Mononuclear cell (primary cell): Measurements from ENCODE around the gene SLK. TPM values are rescaled to one million over a fixed set of nuclear protein-coding genes. Genes with fewer than 3 reads are reported as not detected.

Source experiments
- H3K27me3 ChIP-seq: 2 replicates; pipeline ENCODE4 v1.6.0; 2011; ENCODE audit warnings: low read length, control low read depth; ENCODE audit not compliant: insufficient read depth
- H3K4me1 ChIP-seq: 2 replicates; pipeline ENCODE4 v1.5.1; 2011; ENCODE audit warnings: mild to moderate bottlenecking, low read length, control low read depth; ENCODE audit not compliant: insufficient read depth
- H3K4me3 ChIP-seq: 2 replicates; pipeline ENCODE4 v1.5.1; 2011; ENCODE audit warnings: mild to moderate bottlenecking, low read length, moderate library complexity
- H3K9me3 ChIP-seq: 2 replicates; pipeline ENCODE4 v1.5.1; 2011; ENCODE audit warnings: low read depth, mild to moderate bottlenecking, control low read depth, low read length
- total RNA-seq: library from RNA; depleted of rRNA; stranded (reverse); fragments of >200 nt; gene quantifications from one replicate; pipeline ENCODE4 v1.2.3, GENCODE V29; 2012

The SLK gene
- total RNA-seq, 1 donor = 75.2 TPM

GRCh38 chr10:104028823-104029520 lies 62.0 kb downstream of the SLK start:
- H3K4me1 ChIP-seq = no peaks in the 10 kb centered on the region
- no peak overlapping the region for H3K4me3 ChIP-seq
- H3K27me3 ChIP-seq = no peaks in the 10 kb centered on the region
- no peaks in the 10 kb centered on the region for H3K9me3 ChIP-seq

- Histone ChIP-seq H3K27me3 (no peaks in the 10 kb centered on the region), H3K9me3 (no peaks in the 10 kb centered on the region), H3K4me1 (no peaks in the 10 kb centered on the region), H3K4me3 (no peak overlapping the region)
Measured at GRCh38 chr10:104029521-104029860, 62.6 kb downstream of the SLK start.

- H3K4me3 ChIP-seq = no peak overlapping the region
- H3K27me3 ChIP-seq = no peaks in the 10 kb centered on the region
- H3K9me3 ChIP-seq = no peaks in the 10 kb centered on the region
- H3K4me1 ChIP-seq = no peaks in the 10 kb centered on the region
Measured at GRCh38 chr10:104031631-104032030, 64.7 kb downstream of the SLK start.

- no peak overlapping the region for H3K4me3 ChIP-seq
- no peaks in the 10 kb centered on the region for H3K4me1 ChIP-seq
- no peaks in the 10 kb centered on the region for H3K27me3 ChIP-seq
- no peaks in the 10 kb centered on the region for H3K9me3 ChIP-seq
Measured at GRCh38 chr10:104032144-104032775, 65.3 kb downstream of the SLK start.

GRCh38 chr10:104033401-104033930 lies 66.5 kb downstream of the SLK start:
- Histone ChIP-seq H3K4me1 (no peaks in the 10 kb centered on the region), H3K4me3 (no peak overlapping the region), H3K9me3 (no peaks in the 10 kb centered on the region), H3K27me3 (no peaks in the 10 kb centered on the region)

GRCh38 chr10:104033966-104034365 lies 67.0 kb downstream of the SLK start:
- Histone ChIP-seq H3K4me1 (no peaks in the 10 kb centered on the region), H3K9me3 (no peaks in the 10 kb centered on the region), H3K4me3 (no peak overlapping the region), H3K27me3 (no peaks in the 10 kb centered on the region)

GRCh38 chr10:104034401-104035193 lies 67.7 kb downstream of the SLK start:
- no peaks in the 10 kb centered on the region for H3K27me3 ChIP-seq
- H3K4me3 ChIP-seq = no peak overlapping the region
- H3K9me3 ChIP-seq = no peaks in the 10 kb centered on the region
- no peaks in the 10 kb centered on the region for H3K4me1 ChIP-seq

- H3K4me3 ChIP-seq = no peak overlapping the region
- H3K9me3 ChIP-seq = no peaks in the 10 kb centered on the region
- H3K4me1 ChIP-seq = no peaks in the 10 kb centered on the region
- no peaks in the 10 kb centered on the region for H3K27me3 ChIP-seq
Measured at GRCh38 chr10:104035194-104036068, 68.5 kb downstream of the SLK start.

- no peaks in the 10 kb centered on the region for H3K4me1 ChIP-seq
- H3K27me3 ChIP-seq = no peaks in the 10 kb centered on the region
- no peaks in the 10 kb centered on the region for H3K9me3 ChIP-seq
- H3K4me3 ChIP-seq = no peak overlapping the region
Measured at GRCh38 chr10:104036069-104036384, 69.1 kb downstream of the SLK start.

- no peak overlapping the region for H3K4me3 ChIP-seq
- H3K4me1 ChIP-seq = no peaks in the 10 kb centered on the region
- no peaks in the 10 kb centered on the region for H3K27me3 ChIP-seq
- H3K9me3 ChIP-seq = no peaks in the 10 kb centered on the region
Measured at GRCh38 chr10:104036518-104037260, 69.7 kb downstream of the SLK start.

- no peaks in the 10 kb centered on the region for H3K9me3 ChIP-seq
- H3K4me1 ChIP-seq = no peaks in the 10 kb centered on the region
- no peak overlapping the region for H3K4me3 ChIP-seq
- H3K27me3 ChIP-seq = no peaks in the 10 kb centered on the region
Measured at GRCh38 chr10:104037261-104037951, 70.5 kb downstream of the SLK start.

- H3K4me3 ChIP-seq = no peak overlapping the region
- no peaks in the 10 kb centered on the region for H3K9me3 ChIP-seq
- no peaks in the 10 kb centered on the region for H3K27me3 ChIP-seq
- H3K4me1 ChIP-seq = no peaks in the 10 kb centered on the region
Measured at GRCh38 chr10:104038537-104038936, 71.6 kb downstream of the SLK start.

GRCh38 chr10:104038958-104039752 lies 72.2 kb downstream of the SLK start:
- H3K4me3 ChIP-seq = no peak overlapping the region
- no peaks in the 10 kb centered on the region for H3K9me3 ChIP-seq
- H3K4me1 ChIP-seq = no peaks in the 10 kb centered on the region
- no peaks in the 10 kb centered on the region for H3K27me3 ChIP-seq
